ENCODE results near the gene PPP1R2.

Gene PPP1R2

DNA sequence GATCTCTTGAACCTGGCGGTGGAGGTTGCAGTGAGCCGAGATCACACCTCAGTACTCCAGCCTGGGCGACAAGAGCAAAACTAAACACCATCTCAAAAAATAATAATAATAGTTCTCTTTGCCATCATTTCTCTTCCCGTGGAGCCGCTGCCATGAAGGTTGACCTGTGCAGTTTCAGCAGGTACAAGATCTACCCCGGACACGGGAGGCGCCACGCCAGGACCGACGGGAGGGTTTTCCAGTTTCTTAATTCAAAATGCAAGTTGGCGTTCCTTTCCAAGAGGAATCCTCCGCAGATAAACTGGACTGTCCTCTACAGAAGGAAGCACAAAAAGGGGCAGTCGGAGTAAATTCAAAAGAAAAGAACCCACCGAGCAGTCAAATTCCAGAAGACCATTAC, 11.3 kb upstream of the PPP1R2 start:
- Histone ChIP-seq H3K27me3 (ENCODE audit: control insufficient read depth, insufficient read depth, low read length) (no peaks in the 10 kb centered on the region), H3K27ac (no peak overlapping the region), H3K4me3 (ENCODE audit: low read depth, low read length) (no peak overlapping the region), H3K9ac (no peak overlapping the region), H3K36me3 (ENCODE audit: control insufficient read depth, insufficient read depth, low read length) (no peaks in the 10 kb centered on the region), H3K79me2 (no peaks in the 10 kb centered on the region), H3K4me1 (no peaks in the 10 kb centered on the region), H3K4me2 (ENCODE audit: low read length) (no peak overlapping the region), H2AFZ (no peak overlapping the region), H3K9me3 (ENCODE audit: control insufficient read depth, low read length) (no peaks in the 10 kb centered on the region)
- TF ChIP-seq, protein P1, sequence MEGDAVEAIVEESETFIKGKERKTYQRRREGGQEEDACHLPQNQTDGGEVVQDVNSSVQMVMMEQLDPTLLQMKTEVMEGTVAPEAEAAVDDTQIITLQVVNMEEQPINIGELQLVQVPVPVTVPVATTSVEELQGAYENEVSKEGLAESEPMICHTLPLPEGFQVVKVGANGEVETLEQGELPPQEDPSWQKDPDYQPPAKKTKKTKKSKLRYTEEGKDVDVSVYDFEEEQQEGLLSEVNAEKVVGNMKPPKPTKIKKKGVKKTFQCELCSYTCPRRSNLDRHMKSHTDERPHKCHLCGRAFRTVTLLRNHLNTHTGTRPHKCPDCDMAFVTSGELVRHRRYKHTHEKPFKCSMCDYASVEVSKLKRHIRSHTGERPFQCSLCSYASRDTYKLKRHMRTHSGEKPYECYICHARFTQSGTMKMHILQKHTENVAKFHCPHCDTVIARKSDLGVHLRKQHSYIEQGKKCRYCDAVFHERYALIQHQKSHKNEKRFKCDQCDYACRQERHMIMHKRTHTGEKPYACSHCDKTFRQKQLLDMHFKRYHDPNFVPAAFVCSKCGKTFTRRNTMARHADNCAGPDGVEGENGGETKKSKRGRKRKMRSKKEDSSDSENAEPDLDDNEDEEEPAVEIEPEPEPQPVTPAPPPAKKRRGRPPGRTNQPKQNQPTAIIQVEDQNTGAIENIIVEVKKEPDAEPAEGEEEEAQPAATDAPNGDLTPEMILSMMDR (IDR thresholded peaks at IDR 0.05) = no peak

DNA sequence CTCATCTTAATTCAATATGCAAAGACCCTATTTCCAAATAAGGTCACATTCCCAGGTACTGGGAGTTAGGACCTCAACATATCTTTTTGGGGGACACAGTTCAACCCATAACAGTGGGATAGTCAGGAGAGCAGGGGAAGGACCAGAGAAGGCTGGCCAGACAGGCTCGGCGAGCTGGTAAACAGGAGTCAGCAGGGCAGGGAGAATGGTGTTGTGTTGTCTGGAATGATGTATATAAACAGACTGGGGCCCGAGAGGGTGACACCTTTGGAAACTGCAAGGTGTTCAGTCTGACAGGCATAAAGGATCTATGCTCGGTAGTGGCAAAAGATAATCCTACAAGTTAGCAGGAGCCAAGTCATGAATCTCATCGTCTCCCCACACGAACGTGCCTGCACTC, 10.1 kb upstream of the PPP1R2 start:
- Histone ChIP-seq H2AFZ (no peak overlapping the region), H3K27ac (no peak overlapping the region), H3K27me3 (ENCODE audit: control insufficient read depth, insufficient read depth, low read length) (no peaks in the 10 kb centered on the region), H3K4me1 (no peaks in the 10 kb centered on the region), H3K9ac (no peak overlapping the region), H3K9me3 (ENCODE audit: control insufficient read depth, low read length) (no peaks in the 10 kb centered on the region), H3K4me3 (ENCODE audit: low read depth, low read length) (no peak overlapping the region), H3K36me3 (ENCODE audit: control insufficient read depth, insufficient read depth, low read length) (no peaks in the 10 kb centered on the region), H3K79me2 (no peaks in the 10 kb centered on the region), H3K4me2 (ENCODE audit: low read length) (no peak overlapping the region)
- TF ChIP-seq, protein P1 (IDR thresholded peaks at IDR 0.05) = no peak

DNA sequence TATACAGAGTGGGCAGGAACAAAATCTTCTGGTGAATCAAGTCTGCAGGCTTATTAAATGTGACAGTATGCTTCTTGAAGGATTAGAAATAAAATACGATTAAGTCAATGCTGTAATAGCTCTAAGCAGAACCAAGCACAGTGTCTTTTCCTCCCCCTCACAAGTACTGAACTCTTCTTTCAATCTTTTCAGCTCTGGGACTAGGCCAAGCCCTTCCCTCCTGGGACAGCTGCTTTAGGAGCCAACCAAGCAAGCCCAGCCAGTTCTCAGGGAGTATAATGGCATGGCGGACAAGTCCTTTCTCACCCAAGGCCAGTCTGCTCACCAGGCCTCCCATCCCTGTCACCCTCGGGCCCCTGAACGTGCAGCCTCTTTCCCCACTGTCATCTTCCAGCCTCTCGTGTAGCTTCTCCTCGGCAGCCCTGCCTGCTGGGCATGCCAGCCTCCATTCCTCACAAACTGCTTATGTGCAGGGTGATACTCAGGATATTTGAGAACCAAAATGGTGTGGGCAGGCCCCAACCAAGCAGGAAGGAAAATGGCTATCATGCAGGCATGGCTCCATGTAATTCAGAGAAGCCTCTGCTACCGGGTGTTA, 8.4 kb upstream of the PPP1R2 start:
- Histone ChIP-seq H3K9ac (no peak overlapping the region), H3K79me2 (no peaks in the 10 kb centered on the region), H2AFZ (no peak overlapping the region), H3K36me3 (ENCODE audit: control insufficient read depth, insufficient read depth, low read length) (no peaks in the 10 kb centered on the region), H3K27me3 (ENCODE audit: control insufficient read depth, insufficient read depth, low read length) (no peaks in the 10 kb centered on the region), H3K4me3 (ENCODE audit: low read depth, low read length) (no peak overlapping the region), H3K4me2 (ENCODE audit: low read length) (no peak overlapping the region), H3K27ac (no peak overlapping the region), H3K9me3 (ENCODE audit: control insufficient read depth, low read length) (no peaks in the 10 kb centered on the region), H3K4me1 (no peaks in the 10 kb centered on the region)
- TF ChIP-seq, protein P1 (IDR thresholded peaks at IDR 0.05) = no peak

DNA sequence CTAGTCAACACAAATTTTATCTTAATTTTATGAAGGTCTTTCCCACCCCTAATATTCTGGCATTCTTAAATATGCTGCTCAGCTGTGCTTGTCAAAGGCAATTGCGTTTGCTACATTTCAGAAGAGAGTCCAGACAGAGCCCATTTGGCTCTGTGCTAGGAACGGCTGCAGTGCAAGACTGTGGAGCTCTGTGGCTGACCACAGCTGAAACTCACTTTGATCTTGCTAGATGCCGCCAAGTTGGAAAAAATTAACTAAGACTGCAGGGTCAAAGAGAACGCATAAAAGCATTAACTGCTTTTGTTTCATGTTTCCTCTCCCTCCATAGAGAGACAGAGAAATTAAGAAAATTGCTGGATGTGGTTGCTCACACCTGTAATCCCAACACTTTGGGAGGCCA, 7.6 kb upstream of the PPP1R2 start:
- Histone ChIP-seq H2AFZ (no peak overlapping the region), H3K27ac (no peak overlapping the region), H3K79me2 (no peaks in the 10 kb centered on the region)

More for the DNA sequence above, 7.6 kb upstream of the PPP1R2 start:
- no peak overlapping the region for H3K4me2 ChIP-seq (ENCODE audit: low read length)
- H3K4me1 ChIP-seq = no peaks in the 10 kb centered on the region
- H3K9ac ChIP-seq = no peak overlapping the region
- no peaks in the 10 kb centered on the region for H3K36me3 ChIP-seq (ENCODE audit: control insufficient read depth, insufficient read depth, low read length)
- TF ChIP-seq, protein P1 (IDR thresholded peaks at IDR 0.05) = no peak
- no peaks in the 10 kb centered on the region for H3K27me3 ChIP-seq (ENCODE audit: control insufficient read depth, insufficient read depth, low read length)
- H3K9me3 ChIP-seq (ENCODE audit: control insufficient read depth, low read length) = no peaks in the 10 kb centered on the region
- no peak overlapping the region for H3K4me3 ChIP-seq (ENCODE audit: low read depth, low read length)

Measured in parathyroid adenoma (tissue), 2 donors.